ENCODE data around the gene SLC4A5.
A peak's percentile ranks its signal among the peaks of the same experiment; 100 is the strongest.

SLC4A5 gene

DNA sequence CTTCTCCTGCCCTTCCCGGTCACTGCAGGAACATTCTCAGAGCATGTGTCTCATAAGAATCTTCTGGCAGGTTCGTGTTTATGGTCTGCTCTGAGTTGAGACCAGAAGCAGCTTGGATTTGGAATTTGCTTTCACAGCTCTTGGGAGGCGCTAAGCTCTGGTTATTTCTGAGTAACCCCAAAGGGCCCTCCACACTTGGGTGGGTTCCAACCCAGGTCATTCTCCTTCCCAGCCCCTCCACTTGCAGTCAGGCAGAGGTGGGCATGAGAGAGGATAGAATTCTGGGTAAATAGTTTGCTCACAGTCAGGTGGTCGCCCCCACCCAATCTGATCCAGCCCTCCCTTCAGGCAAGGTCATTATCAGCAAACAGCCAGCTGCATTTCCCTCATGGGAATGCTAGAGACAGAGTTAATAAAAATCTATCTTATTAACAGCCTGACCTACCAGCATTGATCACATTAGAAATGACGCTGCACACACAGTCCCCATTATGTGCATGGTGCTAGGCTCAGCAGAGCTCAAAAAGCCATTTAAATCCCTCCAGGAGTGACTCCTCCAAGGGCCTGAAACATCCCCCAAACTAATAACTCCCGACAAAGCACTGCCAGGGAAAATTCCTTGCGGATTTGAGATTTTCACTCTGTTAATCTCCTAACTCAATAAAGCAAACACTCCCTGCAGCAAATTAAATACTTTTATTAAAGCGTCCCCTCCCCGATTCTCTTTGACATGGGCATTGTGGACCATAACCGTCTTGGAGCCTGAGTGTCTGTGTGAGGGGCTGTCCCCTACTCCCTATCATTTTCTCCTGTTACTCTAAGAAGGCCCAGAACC is 61.9 kb downstream of the SLC4A5 start:
- DNase-seq (ENCODE audit: extremely low spot score, insufficient read length, low read depth), result no peak
- FAIRE-seq, result no peak

DNA sequence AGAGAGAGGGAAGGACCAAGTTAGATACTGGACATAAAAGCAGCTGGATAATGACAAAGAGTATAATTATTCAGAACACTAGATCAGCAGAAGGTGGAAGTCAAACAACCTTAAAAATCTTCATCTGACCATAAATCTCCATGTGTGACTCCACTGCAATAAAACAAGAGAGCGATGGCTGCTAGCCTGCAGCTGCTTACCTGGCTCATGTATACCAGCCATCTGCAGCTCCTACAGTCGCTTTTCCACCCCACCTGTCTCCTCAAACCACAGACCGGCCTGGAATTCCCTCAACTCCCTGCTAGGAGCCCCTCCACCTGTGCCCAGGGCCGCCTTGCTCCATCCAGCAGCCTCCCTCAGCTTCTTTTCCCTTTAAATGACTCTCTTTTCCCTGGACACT is 64.5 kb downstream of the SLC4A5 start:
- DNase-seq (ENCODE audit: extremely low spot score, insufficient read length, low read depth) (no peak), FAIRE-seq (no peak)

DNA sequence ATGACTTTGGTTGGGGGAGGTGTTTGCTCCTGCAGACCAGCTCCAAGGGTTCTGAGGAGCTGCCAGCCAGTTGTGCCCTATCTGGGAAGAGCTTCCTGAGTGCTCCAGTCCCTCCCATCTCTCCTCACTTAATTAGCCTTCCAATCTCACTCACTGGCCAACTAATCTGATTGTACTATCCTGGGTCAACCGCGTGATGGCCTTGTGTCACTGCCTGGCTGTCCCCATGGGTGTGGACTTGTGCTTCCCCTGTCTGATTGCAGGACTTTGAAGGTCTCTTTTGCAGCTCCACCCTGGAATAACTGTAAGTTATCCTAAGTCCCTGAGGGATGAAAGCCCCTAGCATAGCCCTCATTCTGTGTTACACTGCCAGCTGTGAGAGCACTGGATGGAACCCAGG is 65.0 kb downstream of the SLC4A5 start:
- DNase-seq (ENCODE audit: extremely low spot score, insufficient read length, low read depth) (no peak), FAIRE-seq (no peak)

DNA sequence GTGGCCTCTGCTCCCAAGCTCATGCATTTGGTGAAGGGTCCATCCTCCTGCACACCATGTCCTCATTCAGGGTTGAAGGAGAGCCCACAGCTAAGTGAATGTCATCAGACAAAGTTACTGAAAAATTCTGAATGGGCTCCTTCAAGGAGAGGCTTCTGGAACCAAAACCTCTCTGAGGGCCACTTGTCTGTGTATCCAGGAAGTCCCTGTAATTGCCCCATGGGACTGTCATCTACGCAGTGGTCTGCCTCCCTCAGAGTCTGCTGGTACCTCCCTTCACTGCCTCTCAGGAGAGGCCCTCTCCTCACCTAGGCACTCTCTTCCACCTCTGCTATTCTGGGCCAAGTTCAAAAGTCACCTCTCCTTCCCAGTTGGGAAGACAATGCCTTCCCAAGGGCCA is 68.0 kb downstream of the SLC4A5 start:
- FAIRE-seq (peak; percentile 5), DNase-seq (ENCODE audit: extremely low spot score, insufficient read length, low read depth) (no peak)

DNA sequence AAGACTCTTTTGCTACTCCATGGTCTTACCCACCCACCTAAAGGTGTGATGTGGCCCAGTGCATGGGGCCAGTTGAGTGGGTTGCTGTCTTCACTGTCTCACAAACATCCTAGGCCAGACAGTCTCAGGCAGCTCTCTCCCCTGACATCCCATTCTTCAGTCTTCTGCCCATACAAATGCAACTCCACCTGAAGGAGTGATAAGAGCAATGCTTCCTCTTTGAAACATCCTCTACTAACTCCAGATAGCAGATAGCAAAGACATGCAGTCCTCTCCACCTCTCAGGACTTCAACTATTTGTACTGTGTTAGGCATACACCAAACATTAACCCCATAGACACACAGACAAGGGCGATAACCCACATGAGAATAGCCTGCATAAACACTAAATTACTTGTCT is 73.5 kb downstream of the SLC4A5 start:
- DNase-seq (ENCODE audit: extremely low spot score, insufficient read length, low read depth), result no peak
- FAIRE-seq, result no peak

DNA sequence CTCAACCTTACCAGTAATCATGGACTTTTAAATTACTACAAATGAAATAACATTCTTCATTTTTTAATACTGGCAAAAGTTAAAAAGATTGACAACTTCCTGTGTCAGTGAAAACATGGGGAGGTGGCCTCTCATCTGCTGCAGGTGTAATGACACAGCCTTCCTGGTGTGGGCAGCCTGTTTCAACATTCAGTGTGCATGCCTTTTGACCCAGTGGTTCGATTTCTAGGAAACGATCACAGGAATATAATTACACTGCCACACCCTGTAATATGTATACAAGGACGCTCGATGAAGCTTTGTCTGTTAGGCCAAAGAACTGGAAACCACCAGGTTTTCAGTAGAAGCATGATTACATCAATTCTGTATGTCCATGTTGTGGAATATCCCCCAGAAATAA is 76.1 kb downstream of the SLC4A5 start:
- FAIRE-seq (peak; percentile 66), DNase-seq (ENCODE audit: extremely low spot score, insufficient read length, low read depth) (peak; percentile 18)

DNA sequence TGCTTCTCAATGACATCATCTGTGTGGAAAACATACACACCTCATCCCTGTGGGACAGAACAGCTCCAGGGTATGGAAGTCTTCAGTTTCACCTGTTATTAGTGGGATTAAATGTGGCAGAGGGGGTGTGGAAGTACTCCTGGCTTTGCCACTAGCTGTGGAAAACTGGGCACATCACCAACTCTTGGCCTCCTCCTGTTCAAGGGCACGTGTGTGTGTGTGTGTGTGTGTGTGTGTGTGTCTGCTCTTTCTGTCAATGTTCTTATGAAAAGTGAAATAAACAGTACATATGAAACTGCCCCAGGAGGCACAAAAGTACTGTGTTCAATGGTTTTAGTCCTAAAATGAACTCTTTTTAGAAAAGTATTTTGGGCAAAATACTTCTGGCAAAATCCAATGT is 78.9 kb downstream of the SLC4A5 start:
- FAIRE-seq (no peak), DNase-seq (ENCODE audit: extremely low spot score, insufficient read length, low read depth) (no peak)

DNA sequence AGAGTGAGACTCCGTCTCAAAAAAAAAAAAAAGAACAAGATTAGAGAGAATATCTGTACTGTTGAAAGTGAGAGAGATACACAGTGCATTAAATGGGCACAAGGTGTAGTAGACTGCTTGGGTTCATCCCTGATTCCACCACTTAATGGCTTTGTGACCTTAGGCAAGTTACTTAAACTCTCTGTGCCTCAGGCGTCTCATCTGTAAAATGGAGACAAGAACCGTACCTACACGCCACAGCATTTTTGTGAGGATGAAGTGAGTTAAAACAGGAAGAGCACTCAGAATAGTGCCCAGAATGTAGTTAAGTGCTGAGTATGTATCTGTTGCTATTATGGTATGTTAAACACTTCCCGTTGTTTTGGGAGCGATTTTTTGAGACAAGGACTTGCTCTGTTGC is 80.5 kb downstream of the SLC4A5 start:
- DNase-seq (ENCODE audit: extremely low spot score, insufficient read length, low read depth), result no peak
- no peak for FAIRE-seq

DNA sequence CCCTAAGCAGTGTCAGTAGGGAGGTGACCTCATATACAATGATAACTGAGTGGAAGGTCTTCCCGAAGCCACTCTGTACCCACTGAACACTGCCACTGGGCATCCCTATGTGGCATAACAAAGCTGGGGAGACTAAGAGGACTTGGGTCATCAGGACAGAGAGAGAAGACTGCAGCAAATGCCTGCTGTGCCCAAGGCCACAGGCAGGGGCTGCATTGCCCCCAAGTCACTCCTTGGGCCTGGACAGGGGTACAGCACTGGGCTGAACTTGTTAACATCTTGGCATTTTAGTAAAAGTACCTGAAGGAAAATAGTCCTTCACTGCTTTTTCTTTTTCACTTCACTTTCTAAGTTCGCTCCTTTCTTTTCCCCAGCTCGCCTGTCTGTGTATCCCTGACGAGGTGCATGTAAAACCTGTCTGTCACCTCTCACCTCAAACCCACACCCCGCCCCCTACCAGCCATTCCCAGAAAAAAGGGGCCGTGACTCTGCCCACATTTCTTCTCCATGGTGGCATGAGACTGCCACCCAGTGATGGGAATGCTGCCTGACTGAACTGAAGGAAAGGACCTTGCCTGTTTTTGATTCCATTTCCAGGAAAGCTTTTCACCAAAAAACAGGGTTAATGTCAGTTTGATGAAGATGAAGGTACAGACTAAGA is 81.9 kb downstream of the SLC4A5 start:
- FAIRE-seq (no peak), DNase-seq (ENCODE audit: extremely low spot score, insufficient read length, low read depth) (no peak)

DNA sequence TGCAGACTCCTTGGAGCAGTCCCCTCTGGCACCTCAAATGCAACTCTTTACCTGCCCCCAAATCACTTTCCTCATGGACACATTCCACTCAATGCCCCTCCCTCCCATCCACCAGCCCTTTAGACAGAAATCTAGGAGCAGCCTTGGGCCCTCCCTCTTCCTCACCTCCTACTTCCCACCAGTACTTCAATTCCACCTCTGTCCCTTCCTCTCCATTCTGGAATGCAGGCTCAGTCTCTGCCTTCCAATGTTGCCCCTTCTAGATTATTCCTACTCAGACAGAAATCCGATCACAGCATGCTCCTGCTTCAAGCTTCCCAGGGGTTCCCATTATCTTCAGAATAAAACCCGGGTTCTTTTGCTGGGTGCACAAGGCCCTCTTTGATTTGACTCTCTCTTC is 82.7 kb downstream of the SLC4A5 start:
- no peak for DNase-seq (ENCODE audit: extremely low spot score, insufficient read length, low read depth)
- FAIRE-seq, result no peak

DNA sequence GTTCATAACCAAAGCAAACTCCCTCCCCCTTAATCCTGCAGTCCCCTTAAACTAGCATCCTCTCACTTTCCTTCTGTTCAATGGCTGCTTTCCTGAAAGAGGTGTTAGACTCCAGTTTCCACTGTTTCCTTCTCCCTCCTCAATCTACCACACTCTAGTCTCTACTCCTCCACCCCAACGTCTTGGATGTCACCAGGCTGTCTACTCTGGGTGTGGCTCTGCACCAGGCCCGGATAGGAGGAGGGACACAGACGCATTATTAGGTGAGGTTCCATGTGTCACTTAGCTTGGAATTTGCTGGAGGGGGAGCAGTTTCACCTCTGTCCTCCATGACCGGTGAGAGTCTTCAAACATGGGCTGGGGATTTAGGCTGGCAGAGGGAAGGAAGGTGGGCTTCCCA is 83.5 kb downstream of the SLC4A5 start:
- FAIRE-seq (no peak), DNase-seq (ENCODE audit: extremely low spot score, insufficient read length, low read depth) (no peak)

DNA sequence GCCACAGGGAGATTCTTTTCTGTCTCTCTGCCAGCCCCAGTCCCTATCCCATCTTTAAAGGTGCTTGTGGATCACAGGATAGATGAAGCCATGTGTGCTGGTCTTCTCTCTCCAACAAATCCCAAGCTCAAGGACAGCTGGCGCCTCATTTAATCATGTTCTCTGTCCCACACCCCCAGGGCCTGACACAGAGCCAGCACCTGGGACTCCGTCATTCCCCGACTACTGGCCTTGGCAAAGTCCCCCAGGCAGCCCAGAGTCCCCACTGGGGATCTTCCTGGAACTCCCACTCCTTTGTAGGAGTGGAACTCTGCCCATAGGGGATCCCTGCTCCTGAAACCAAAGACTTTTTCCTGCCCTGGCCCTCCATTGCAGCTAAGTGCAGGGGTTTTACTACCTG is 84.0 kb downstream of the SLC4A5 start:
- DNase-seq (ENCODE audit: extremely low spot score, insufficient read length, low read depth) (no peak), FAIRE-seq (no peak)

DNA sequence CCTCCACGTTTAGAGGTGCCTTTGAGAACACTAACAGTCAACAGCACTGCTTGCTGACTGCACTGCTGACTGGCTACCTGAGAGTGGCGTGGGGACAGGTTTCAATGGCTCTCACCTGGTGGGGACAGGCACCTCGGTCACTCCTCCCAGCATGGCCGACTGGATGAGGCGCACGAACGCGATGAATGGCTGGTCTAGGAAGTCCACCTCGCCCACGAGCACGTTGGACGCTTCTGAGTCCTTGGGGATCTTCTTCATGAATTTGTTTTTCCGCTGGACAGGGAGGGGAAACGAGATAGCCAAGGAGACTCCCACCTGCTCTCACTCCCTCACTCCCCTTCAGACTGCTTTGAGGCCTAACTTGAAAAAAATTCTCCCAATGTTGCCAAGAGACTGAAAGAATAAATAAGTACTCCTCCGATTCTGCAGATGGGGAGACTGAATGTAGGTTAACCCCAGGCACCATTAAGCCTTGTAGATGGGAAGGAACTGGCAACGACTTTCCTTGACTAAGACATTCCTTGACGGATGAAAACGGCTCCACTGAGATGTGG is 87.5 kb downstream of the SLC4A5 start:
- FAIRE-seq (no peak), DNase-seq (ENCODE audit: extremely low spot score, insufficient read length, low read depth) (no peak)

DNA sequence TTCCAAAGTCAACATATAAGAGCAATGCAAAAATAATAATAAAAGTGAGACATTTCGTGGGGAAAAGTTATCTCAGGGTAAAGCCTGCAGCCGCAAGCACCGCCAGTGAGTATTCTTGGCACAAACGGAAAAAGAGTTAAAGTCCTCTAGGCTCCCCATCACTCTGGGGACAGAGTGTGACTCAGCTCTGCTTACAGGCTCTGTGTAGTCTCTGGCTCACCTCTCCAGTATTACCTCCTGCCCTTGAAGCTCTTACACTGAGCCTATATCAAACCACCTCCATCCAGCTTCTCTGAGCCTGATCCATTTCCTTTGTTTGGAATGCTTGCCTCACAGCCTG is 89.3 kb downstream of the SLC4A5 start:
- no peak for DNase-seq (ENCODE audit: extremely low spot score, insufficient read length, low read depth)
- no peak for FAIRE-seq

DNA sequence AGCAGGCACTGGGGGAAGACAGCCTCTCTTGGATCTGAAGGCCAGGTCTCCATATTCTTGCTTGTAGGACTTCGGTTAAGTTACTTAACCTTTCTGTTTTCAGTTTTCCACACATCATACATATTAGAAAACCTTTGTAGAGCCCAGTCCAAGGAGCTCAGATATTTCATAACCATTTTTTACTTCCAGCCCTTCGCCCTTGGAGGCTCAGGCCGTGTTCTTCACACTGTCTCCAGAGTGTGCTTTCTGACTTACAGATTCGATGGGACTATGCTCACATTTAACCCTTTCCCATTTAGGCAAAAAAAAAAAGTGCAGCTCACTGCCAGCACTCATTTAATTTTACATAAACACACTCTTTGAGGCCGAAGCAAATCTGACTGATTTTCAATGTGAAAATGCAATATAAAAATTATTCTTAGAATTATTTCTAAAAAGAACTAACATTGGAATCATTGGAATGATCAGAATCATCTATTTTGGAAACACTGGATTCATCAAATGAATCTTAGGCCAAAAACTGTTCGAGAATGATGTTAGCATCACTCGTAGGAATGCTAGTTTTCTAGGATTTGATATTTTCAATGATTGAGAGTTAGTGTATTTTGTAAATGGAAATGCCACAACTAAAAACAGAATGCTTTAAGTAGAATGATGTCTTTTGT is 89.8 kb downstream of the SLC4A5 start:
- FAIRE-seq (no peak), DNase-seq (ENCODE audit: extremely low spot score, insufficient read length, low read depth) (no peak)

DNA sequence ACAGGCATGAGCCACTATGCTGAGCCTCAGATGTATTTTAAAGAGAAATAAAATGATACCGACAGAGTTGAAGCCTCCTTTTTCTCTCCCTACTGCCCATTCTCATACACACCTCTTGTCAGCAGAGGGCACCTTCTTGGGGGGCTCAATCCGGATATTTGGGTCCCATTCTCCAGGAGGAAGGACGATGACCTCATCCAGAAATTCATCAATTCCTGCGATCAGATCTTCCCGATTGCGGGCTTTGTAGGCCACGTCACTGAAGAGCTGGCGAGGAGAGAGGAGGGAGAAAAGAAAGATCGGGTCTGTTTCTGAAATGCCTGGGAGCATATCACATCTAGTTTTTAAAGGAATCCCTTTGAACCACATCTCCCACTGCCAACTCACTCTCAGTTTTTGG is 90.4 kb downstream of the SLC4A5 start:
- DNase-seq (ENCODE audit: extremely low spot score, insufficient read length, low read depth), result no peak
- no peak for FAIRE-seq

DNA sequence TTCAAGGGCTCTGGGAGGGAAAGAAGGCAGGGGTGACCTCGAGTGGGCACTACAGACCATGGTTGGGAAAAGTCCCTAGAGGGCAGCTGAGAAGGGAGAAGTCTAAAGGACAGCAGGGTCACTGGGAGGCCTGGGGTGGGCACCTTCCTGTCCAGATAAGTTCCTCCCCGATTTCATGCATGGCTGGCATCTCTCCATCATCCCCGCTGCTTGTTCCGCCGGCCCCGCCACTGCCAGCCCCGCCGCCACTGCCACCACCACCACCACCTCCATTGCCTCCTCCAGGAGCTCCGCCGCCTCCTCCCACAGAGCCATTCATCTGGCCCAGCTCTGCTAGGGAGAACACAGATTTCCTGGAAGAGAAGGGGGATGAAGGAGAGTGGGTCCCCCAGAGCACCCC is 91.2 kb downstream of the SLC4A5 start:
- DNase-seq (ENCODE audit: extremely low spot score, insufficient read length, low read depth), result no peak
- no peak for FAIRE-seq

DNA sequence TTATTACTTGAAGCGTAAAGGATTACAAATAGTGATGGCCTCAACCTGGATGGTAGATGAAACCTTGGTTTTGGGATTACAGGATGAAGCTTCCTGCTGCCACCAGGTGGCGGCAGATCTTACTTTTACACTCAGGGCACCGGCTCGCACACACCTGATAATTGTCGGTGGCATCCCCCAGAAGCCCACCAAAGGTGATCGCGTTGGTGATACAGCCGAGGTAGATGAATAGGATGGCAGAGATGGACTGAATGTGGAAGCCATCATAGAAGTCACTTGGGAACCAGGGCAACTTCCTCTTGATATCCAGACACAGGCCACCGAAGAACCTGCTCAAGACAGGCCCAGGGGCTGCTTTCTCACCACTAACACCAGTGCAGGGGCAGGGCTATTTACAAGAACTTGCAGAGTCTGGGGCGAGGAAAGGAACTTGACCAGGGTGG is 93.0 kb downstream of the SLC4A5 start:
- DNase-seq (ENCODE audit: extremely low spot score, insufficient read length, low read depth) (peak; percentile 55), FAIRE-seq (peak; percentile 56)

DNA sequence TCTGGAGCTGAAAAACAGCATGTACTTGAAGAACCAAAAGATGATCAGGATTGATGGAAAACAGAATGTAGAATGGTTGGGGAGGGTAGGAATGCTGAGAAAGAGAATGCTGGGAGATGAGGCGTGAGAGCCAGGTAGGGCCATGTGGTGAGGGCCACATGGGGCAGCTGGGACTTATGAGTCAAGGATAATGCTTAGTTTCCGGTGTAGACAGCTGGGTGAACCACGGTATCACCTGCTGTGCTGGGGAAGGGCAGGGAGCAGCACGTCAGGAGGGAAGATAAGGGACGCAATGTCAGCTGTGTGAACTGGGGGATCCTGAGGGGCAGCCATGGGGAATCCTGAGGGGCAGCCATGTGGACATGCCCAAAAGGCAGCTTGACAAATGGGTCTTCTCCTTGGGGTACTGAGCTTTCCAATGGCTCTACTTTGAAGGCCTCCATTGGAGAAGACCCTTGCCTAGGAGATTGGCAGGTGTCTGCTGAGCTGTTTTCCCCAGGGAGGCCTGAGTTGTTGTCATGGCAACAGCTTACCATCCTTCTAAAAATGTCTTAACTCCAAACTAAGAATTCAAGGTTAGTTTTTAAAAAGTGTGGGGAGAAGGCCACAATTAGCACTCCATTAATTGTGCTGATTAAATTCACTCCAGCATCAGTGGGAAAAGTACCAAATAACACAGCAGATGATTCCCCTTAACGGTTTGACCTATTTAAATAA is 93.7 kb downstream of the SLC4A5 start:
- no peak for DNase-seq (ENCODE audit: extremely low spot score, insufficient read length, low read depth)

DNA sequence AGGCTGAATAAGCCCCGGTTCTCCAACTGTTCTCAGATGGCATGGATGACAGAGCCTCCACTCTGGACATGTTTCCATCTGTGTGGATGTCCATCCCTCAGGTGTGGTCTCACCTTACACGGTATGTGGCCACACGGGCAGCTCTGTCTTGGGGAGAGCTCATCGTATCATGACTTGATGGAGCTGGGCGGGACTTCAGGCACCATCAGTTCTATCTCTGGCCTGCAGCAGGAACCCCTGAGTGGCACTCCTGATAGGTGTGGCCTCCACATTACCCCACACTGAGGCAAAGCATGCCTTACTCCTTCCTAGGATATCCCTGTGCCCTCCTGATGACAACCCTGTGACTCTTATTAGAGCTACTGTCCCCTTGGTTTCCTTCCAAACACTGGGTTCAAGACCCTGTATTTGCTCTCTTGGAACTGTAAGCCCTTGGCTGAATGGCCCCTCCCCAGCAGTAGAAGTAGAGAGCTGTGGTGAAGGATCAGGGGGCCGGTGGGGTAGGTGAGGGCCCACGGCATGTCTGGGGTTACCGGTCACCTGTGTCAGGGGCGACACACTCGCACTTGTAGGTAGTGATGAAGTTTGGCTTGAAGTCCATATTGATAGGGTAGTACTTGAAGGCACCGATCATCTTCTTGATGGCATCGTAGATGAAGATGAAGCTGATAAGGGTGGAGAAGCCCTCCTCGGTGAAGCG is 96.6 kb downstream of the SLC4A5 start:
- no peak for FAIRE-seq

More for the DNA sequence above, 93.7 kb downstream of the SLC4A5 start:
- FAIRE-seq, result no peak

More for the DNA sequence above, 96.6 kb downstream of the SLC4A5 start:
- no peak for DNase-seq (ENCODE audit: extremely low spot score, insufficient read length, low read depth)
